GM18499 (cell line): ENCODE results near the gene SUV39H2.
A peak's percentile ranks its signal among the peaks of the same experiment; 100 is the strongest.
"Not testable (repeated sequence)": the region's sequence is repeated elsewhere in the genome, so short reads cannot be mapped to it uniquely, and the experiment has no call there.

Experiments used
- ATAC-seq: cut with Tn5 transposase; IDR thresholded peaks from one replicate; pipeline ENCODE4 v1.9.1; 2021; ENCODE audit warnings: moderate number of reproducible peaks; ENCODE audit not compliant: insufficient read depth, unreplicated experiment

The SUV39H2 gene

DNA sequence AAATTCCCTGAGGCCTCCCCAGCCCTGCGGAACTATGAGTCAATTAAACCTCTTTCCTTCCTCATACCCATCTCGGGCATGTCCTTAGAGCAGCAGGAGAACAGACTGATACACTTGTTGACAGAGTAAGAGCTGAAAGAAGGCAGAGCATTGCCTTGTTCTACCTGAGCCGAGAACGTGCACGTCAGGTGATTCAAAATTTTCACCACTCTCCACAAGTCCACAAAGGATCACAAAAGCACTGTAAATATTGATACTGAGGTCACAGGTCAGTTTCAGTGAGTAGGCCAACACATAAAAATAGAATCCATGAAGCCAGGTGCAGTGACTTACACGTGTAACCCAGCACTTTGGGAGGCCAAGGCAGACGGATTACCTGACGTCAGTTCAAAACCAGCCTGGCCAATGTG, 47.4 kb downstream of the SUV39H2 start:
- ATAC-seq = no peak

DNA sequence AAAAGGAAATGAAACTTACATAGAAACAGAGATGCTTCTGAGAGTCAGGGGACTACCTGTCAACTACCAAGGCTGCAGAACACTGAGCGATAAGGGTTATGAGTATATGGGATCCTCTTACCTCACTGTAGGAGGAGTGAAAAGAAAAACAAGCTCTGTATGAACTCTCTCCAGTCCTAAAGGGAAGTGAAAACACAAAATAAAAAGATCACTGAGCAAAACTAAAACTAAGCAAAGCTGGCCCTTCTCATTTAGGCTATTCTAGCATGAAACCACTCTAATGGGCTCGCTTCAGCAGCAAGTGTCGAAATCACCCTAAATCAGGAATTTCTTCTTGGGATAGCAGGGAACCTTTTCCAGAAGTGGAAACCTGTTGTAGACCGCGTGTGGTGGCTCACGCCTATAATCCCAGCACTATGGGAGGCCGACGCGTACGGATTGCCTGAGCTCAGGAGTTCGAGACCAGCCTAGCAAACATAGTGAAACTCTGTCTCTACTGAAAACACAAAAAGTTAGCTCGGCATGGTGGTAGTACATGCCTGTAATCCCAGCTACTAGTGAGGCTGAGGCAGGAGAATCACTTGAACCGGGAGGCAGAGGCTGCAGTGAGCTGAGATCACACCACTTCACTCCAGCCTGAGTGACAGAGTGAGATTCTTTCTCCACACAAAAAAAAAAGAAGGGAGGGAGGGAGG, 48.2 kb downstream of the SUV39H2 start:
- peak; percentile 94 for ATAC-seq

DNA sequence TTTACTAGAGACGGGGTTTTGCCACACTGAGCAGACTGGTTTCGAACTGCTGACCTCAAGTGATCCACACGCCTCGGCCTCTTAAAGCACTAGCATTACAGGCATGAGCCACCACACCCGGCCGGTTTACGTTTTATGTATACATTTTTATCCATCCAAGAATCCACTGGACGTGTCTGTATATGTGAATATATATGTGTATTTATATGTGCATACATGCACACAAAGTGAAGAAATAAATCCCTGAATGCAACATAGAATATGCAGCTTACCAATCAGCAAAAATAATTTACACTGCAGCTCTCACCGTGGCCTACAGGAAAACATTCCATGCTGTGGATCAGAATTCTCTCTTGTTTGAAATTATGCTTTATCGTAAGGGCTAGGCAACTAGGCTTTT, 51.9 kb downstream of the SUV39H2 start:
- ATAC-seq = no peak

DNA sequence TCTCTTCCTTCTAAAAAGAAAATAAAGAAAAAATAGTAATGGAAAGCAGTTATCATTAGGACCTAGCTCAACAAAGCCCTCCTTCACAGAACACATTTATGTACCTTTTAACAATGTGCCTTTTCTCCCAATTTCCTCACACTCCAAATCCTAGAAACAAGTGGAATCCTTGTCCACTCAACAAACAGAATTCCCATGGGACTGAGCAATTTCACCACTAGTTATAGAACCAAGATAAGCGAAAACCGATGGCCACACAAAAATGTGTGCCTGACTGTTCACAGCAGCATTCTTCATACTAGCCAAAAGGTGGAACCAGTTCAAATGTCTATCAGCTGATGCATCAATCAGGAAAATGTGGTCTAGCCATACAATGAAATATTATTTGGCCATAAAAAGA, 57.9 kb downstream of the SUV39H2 start:
- no peak for ATAC-seq

DNA sequence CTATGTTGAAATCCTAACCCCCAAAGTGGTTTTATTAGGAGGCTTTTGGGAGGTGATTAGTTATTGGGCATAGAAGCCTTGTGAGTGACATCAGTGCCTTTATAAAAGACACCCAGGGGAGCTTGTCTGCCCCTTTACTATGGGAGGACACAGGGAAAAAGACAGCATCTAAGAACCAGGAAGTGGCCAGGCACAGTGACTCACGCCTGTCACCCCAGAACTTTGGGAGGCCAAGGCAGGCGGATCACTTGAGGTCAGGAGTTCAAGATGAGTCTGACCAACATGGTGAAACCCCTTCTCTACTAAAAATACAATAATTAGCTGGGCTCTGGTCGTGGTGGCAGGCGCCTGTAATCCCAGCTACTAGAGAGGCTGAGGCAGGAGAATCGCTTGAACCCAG, 60.3 kb downstream of the SUV39H2 start:
- not testable (repeated sequence) for ATAC-seq

DNA sequence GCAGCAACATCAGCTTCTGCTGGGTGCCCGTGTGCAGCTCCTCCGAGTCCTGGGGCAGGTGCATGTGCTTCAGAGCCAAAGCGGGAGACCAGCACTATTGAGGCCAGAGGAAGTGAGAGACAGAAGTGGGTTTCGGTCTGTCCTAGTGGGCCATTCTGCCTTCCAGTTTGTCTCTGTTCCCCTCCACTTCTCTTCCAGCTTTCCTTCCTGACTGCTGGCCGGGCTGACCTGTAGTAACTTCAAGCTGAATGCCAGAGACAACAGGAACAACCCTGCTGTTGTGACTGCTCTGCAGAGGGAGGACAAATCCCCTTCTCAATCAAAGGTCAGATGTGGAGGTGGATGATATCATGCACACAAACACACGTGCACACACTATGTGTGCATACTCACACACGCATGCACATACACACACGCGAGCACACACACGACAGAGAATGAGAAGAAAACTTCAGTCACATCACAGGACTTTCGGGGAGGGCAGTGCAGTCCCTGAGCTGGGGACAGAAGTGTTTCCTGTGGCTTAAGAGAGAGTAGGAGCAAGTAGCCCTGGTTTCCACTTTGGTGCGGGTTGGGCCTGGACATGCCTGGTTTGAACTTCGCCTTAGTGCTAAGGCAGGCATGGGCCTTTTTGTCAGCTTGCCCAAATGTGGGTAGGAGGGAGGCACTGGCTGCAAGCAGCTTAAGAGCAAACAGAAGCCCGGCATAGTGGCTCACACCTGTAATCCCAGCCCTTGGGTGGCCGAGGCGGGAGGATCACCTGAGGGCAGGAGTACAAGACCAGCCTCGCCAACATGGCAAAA, 63.7 kb downstream of the SUV39H2 start:
- ATAC-seq = not testable (repeated sequence)

DNA sequence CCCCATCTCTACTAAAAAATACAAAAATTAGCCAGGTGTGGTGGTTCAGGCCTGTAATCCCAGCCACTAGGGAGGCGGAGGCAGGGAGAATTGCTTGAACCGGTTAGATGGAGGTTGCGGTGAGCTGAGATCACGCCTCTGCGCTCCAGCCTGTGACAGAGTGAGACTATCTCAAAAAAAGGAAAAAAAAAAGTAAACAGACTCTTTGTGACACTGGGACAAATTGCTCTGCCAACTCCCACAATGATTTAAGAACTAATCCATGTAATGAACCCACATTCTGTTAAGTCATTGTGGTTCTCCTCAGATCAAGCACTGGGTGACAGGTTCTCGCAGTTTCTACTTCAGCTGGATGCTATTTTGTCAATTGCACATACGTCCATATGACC, 64.3 kb downstream of the SUV39H2 start:
- not testable (repeated sequence) for ATAC-seq

DNA sequence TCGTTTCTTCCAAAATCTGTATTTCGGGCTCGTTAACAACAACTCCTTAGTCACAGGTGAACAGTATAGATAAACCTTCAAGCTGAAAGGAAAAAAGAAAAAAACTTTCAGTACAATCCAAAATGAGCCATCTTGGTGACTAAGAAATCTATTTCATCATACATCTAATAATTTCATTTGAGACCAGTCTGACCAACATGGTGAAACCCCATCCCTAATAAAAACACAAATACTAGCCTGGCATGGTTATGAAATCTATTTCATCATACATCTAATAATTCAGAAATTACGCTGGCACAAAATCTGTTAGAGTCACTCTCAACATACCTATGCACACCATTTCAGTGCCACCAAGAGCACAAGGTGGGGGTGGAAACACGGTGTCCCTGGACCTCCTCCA, 66.4 kb downstream of the SUV39H2 start:
- no peak for ATAC-seq

DNA sequence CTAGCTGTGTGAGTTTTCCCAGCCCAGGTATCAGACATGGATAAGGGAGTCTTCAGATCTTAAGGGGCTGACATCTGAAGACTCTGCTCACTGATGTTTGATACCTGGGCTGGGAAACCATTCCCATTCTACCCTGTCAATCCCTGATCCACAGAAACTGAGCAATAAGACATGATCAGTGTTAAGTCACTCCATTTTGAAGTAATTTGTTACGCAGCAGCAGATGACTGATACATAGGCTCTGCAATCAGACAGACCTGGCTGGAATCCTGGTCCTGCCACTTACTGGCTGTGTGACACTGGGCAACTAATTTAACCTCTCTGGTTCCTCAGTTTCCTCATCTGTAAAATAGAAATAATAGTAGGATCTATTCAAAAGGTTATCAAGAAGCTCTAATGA, 68.6 kb downstream of the SUV39H2 start:
- no peak for ATAC-seq

DNA sequence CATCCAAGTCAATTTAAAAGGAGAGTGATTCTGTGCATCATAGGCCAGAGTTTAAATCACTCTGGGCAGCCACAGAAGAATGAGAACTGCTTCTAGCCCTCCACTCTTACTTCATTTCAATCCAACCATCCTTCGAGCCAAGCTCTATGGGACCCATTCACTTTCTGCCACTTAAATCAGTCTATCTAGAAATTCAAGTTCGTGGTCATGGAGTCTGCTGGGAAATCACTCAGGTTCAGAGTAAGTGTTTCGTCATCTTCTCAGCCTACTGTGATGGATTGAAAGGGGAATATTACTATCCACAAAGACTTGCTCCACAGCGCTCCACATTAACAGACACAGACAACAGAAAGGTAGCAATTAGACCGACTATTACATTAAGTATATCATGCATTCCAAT, 70.6 kb downstream of the SUV39H2 start:
- no peak for ATAC-seq

DNA sequence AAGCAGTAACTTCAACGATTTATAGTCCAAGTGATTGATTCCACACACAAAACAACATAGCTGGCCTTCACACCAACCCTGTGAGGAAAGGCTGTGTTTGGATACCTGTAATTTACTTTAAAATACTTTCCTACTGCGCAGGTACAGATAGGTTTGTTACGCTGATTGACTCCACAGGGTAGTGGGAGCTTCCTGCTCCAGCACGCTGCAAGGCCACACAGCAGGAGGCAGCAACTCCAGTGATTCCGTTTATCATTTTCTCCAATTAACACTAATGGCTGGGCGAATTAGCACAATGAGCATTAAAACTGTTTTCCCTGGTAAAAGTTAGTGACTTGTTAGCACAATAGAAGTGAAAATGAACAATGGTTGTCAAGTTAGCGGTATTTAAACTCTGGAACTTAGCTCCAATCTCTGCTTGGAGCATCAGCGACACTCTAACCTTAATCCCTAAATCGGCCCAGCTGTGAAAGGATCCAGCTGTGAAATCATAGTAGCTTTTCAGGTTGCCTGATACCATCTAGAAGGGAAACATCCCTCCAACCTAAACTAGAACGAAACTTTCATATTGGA, 74.3 kb downstream of the SUV39H2 start:
- ATAC-seq = no peak

DNA sequence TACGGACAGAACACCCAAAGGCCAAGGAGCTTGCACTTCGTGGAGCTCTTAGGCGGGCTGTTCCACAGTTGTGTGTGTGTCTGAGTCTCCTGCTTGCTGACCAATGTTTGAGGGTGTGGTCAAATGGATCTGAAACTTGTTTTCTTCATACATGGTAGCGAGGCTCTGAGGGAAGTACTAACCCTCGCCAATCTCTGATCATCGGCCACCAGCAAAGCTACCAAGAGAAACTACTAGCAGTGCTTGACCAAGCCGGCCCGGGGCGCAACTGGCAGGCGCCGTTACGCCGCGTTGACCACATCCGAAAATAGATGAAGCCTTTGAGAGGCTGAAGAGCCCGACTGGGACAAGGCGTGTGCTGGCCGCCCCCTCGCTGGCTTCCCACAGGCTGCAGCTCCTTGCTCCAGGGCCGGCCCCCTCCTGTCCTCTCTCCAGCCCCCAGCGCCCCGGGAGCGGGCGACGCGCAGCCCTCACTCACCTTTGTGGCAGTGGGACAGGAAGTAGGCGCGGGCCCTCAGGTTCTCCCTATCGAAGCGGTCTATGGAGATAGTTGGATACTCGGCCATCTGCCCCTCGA, 74.8 kb downstream of the SUV39H2 start:
- ATAC-seq = peak; percentile 24
